HG03342 (cell line): ENCODE measurements around the gene TBX15.

Source experiments
- ATAC-seq: cut with Tn5 transposase; IDR thresholded peaks from one replicate; pipeline ENCODE4 v1.9.1; 2021; ENCODE audit warnings: mild to moderate bottlenecking, moderate library complexity; ENCODE audit not compliant: unreplicated experiment

The TBX15 gene

DNA sequence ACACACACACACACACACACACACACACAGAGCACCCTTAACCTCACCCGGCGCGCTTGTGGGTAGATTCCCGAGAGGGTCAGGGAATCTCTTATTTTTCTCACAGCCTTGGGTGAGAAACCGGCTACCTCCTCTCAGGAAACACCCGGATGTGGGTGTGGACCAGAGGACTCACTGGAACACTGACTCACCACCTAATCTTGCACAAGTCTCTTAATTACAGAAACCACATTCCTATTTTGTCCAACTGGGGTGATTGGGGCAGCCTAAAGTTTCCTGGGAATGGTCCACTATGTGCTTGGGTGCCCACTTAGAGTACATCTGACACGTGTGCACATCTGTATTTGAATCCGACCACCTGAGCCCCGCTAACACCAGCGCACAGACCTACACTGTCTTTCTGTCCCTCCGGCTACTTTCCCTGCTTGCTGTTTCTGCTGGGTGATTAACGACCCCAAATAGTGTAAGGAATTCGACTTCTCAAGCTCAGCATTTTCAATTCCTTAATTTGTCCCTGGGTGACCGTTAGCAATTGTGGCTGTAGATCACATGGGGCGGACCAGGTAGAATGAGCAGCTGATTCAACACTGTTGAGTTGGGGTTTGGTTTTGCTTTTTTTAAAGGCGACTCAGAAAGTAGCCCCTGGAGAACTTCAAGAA, 14.0 kb upstream of the TBX15 start:
- ATAC-seq = no peak

DNA sequence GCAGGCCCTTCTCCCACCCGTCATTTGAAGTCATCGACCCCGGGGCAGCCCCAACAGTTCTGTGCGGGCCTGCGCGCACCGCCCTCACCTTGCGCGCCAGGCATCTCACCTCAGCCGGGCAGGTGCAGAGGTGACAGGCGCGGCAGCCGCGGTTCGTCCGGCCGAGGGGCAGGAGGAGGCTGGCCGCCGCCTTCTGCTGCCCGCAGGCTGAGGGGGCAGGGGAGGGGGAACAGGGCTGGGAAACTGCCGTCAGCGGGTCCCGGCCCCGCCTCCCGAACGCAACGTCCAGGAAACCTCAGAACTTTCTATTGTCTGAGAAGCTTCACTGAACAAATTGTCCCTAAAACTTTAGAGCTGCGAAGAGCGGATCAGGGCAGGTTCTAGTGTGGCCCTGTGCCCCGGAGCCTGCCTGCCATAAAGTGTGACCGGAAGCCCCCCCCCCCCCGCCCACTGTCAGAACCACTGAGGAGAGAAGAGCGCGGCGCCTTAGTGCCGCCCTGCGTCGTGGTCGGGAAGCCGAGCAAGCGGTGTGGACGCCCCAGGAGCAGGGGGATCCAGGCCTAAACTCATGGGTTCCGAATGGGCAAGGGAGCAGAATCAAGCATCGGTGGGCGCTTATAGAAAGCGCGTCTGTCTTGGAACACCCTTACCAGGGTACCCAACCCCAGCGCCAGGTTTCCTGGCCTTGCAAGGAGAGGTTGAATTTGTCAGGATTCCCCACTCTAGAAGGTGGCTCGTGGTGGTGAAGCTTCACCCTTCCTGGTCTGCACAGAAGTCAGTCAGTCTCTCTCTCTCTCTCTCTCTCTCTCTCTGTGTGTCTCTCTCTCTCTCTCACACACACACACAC, 13.3 kb upstream of the TBX15 start:
- no peak for ATAC-seq

DNA sequence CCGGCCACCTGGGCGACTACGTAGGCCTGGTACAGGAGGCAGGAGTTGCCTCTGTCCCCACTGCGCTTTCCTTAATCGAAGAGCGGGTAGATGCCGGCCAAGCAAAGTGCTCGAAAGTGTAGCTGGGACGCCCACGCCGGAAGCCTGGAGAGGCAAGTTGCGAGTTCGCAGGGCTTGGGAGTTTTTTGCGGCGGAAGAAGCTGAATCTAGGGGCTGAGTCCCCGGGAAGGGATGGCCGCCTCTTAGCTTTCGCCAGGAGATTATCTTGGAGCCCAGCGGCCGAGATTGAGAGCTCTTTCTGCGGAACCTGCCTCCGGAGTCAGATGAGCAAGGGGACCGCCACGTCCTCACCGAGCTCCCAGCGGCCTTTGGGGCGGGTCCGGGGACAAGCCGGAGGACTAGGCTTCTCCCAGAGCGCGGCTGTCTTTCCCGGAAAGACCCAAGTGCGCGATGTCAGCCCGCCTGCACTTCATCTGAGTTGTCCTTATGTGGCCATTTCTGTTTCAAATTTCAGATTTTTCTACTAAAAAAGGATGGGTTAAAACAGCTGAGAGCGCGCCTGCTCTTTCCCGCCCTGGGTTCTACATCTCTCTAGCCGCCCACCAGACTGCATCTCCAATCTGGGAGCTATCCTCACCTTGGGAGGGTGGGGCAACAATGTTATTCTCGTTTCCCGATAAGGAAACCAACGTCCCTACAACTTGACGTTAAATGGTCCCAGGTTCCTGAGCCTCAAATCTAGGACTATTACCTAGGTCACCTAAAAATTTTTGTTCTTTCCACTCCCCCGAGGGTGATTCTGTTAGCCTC, 12.4 kb upstream of the TBX15 start:
- ATAC-seq = no peak

DNA sequence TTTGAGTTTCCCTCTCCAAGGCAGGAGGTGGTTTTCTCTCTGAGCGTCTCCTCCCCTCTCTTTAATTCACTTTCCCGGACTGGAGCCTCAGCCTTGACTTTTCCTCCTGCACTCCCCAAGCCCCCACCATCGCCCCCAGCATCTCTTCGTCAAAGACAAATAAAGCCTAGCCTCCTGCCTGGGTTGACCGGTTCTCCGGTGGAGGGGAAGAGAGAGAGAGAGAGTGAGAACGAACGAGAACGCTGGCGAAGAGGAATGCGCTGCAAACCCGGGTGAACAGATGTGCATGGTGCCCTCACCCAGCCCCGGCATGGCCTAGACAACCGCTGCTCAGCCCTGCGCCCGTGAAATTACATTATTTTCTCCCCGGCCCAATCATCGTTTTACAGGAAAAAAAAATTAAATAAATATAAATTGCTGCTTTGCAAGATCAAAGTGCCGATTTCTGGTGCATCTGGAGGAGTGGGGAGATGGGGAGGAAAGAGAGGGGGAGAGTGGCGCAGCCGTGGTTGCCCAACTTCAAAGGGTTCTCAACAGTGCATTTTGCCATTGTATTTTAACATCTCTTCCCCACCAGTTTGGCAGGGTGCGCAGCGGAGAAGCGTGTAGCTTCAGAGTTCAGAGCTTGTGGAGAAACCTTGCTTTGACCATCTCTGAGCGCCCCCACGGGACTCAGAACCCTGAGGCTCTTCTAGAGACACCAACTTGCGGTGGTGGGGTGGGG, 11.4 kb upstream of the TBX15 start:
- ATAC-seq = no peak

DNA sequence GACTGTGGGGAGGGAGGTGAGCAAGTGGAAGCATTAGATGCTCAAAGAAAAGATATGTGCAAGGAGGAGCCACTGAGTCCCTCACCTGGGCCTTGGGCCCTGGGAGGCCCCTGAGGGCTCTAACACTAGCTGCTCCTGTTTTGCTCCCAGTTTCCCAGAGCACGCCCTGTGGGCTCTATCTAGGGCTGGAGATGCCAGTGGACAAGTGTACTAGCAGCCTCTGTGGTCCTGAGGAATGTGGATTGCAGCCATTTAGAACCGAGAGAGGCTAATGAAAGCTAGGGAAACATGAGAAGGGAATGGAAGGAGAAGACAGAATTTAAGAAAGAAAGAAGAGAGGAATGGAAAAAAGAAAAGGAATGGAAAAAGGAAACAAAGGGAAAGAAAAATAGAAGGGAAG, 10.0 kb upstream of the TBX15 start:
- ATAC-seq = no peak

DNA sequence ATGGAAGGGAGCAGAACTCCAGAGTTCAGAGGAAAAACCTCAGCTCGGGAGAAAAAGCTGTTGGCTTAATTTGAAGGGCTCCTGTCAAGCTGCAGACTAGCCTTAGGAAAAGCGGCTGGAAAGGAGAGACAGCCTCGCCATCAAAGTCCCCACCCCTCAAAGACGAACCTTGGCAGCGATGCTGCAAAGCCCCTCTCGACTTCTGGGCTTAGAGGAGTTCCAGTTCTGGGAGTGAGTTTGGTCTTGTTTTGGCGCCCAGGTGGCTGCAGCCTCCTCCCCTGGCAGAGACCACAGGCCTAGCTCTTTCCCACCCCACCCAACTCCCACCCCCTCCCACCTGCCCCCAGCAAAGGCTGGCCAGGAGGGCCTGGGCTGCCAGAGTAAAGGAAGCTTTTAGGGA, 9.1 kb upstream of the TBX15 start:
- ATAC-seq = no peak

DNA sequence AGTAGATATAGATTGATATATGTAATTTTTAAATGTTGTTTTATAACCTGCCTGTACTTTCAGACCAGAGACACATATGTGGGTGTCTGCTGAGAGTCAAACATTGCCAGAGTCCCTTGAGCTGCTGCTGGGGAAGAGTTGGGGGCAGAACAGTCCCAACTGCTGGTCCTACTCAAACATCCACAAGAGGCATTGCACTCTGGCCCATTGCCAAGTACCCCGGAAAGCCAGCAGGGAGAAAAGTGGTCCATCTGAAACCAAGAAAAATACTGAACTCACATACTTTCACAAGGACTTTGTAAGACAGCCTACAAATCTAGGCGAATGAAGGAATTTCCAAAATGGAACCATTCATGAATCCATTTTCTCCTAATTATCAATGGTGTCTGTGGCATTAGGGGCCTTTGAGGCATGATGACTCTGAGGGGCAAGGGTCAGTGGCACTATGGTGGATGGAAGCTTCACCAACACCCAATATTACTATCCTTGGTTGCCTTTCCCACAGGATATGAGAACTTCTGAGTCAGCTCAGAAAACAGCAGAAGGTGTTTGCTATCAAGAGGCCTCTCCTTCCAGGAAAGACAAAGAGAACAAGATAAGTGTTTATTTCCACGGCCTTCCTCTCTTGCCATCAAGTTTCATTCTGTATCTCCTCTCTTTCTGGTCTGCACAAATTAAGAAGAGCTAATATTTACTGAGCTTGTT, 7.3 kb upstream of the TBX15 start:
- no peak for ATAC-seq

DNA sequence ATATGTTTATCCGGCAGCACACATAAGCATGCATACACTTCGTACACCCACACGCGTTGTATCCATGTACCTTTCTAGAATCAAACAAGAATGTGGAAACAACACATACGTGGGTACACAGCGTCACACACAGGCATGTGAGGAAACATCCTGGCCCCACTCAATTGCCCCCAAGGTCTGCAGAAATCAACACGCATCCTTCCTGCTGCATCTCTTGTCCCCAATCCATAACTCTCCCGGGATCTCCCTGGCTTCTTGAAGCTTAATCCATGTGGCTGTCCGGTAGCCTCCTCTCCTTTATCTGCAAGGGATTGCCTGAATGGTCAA, 5.5 kb upstream of the TBX15 start:
- no peak for ATAC-seq

DNA sequence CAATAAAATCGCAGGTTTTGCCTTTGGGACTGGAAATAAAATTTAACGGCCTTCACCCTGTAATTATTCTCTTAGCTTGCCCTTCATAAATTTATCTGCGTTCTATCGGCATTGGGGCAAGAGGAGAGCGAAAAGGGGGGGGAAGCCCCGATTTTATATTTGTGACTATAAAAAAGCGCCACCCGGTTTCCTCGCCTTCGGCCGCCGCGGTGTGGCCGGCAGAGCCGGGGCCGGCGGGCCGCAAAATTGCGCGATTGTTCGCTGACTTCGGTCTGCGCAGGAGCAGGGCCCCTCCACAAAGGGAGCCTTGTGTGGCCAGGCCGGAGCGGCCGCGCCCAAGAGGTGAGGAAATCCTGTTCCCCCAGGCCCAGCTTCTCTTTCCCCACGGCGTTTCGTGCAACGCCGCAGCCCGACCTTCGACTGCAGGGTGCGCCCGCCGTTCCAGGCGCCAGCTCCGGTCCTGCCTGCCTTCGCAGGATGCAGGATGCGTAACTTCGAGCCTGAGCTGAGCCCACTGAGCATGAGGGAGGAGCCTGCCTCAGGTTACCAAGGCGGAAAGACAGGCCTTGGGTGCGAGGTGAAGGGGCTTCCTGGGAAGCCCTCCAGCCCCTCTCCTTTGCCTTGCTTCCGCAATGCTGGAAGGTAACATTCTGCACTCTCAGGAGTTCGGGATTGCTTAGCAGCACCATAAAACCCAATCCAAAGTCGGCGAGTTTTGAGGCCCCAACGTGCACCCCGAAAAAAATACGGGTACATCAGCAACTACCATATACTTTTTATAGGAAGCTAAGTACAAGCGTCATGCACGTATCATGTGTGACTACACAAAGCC, 4.9 kb upstream of the TBX15 start:
- no peak for ATAC-seq

DNA sequence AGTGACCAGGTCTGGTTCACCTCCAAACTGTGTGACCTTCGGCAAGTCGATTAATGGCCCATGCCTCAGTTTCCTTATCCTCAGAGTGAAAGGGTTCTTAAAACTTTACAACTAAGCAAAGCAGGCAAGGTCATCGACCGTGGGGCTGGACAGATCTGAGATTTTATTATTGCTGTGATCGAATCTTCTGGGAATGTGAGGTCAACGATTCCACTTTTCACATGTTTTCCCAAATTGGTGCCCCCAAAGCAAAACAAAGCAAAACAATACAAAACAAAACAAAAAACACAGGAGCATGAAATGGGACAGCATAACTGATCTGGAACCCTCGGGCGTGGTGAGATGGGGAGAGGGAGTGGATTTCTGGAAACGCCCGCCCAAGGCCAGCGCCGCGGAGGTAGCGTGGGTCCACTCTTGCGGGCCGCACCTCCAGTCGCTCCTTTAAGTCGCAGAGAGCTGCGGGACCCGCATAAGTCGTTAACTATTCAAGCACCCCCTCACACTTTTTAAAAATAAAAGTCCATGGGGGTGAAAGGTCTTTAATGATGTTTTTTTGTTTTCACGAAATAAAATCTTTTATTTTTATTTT, 4.2 kb upstream of the TBX15 start:
- no peak for ATAC-seq

DNA sequence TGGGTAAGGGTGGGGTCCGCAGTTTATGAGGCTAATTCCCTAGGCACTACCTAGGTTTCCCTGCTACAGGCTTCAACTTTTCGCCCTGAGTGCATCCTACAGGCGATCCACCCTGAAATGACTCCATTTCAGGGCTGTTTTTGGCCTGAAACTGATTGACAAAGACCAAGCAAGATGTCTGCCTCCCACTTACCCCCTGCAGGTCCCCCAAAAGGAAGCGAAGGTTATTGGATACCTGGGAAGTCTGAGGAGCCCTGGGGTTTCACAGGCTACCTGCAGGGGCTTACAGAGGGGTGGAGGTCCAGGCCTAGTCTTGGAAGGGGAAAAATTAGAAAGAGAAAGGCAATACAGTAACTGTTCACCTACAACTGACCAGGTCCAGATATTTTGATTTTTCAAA, 3.3 kb upstream of the TBX15 start:
- ATAC-seq = no peak

DNA sequence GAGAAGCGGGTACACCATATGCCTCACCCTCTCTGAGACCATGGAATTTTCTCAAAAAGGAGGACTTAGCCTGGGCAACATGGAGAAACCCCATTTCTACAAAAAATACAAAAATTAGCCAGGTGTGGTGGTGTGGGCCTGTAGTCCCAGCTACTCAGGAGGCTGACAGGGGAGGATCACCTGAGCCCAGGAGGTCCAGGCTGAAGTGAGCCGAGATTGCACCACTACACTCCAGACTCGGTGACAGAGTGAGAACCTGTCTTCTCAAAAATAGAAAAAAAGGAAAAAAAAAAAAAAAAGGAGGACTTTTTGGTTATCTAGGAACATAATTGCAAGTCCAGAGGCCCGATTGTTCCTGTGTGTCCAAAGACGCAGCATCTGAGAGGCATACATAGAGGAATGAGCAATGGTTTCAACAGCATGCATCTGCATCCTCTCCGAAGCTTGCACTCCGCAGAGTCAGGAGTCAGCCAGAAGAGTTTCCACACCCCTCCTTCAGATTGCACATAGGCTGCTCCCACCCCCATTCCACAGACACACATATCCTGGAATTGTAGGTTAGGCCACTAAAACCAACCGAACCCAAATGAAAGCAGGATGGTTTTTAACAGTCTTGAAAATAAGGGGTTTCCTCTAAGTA, 2.5 kb upstream of the TBX15 start:
- no peak for ATAC-seq

DNA sequence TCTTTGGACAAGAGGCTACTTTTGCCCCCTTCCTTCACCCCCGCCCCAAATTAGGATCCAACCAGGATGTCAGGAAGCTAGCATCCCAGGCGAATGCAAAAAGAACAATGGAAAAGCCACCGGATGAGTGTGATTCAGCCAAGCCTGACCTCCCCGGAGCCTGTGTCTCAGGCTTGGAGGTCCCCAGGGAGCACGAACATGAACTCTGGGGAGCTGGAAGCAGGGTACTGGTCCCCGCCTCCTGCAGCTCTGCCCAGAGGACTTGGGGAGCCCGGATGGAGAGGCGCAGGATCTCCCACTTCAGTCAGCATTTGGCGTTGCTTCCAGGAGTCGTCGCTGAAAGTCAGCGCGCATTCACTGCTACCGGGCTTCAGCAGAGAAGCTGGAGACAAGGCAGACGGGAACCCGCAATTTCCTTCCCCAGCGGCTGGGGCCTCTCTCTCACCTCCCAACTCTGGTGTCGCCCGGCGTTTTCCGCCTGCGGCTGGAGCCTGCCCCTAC, 1.8 kb upstream of the TBX15 start:
- no peak for ATAC-seq

DNA sequence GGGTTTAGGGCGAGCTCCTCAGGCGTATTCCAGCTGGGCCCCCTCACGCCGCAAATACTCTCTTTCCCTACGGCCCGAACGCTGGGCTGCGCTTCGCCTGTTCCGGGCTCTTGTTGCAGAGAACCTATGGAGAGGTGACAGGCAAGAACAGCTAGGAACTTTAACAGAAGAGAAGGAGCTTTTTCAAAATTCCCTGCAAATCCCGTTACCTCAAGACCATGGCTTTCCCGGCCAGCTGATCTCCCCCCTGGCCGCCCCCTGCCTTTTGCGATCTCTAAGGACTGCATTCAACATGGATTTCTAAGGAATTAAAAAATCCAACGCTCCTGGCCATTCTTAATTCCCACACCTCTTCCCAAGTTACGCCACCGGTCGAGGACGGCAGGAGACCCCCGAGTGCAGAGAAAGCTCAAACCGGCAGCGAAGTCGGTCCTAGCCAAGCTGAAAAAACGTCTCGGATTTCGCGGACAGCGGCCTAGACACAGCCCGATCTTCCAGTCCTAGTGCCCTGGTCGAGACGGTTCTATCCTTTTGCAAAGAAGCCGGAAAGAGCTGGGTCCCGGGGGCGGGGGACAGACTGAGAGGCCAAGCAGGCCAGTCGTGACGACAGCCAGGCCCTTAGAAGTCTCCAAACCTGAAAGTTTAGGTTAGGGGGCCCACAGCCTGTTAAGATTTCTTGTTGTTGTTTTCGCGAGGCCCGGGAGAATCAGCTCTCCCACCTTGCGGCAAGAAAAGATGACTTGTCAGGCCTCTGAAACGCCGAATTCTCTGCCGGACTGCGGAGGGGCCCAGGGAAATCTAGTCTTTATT, 1.1 kb upstream of the TBX15 start:
- ATAC-seq = no peak

DNA sequence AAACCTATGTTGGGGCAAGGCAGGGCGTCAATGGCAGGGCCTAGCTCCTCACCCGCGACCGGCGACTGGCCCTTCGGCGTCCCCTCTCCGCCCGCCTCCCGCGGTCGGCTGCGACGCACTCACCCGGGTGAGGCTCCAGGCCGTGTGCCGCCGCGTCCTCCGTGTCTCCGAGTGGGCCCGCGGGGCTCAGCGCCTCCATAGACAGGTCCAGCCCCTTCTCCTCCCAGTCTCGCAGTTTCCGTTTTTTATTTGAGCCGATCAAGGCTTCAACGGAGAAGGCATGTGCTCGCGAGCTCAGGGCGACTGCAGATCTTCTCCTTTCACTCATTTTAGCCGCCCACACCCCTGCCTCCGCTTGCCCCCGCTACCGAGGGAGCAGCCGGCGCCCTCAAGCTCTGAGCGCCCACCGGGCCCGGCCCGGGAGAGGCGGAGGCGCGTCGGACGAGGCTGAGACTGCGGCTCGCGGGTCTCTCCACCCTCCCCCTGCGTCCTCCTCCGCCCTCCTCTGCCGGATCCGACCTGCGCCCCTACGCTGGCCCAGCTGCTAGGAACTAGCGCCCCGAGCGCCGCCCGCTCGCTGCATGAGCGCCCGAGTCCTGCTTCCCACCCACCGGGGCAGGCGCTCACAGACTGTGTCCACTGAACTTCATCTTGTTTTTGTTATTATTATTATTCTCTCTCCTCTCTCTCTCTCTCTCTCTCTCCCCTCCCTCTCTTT, 516 bp downstream of the TBX15 start:
- ATAC-seq = no peak

DNA sequence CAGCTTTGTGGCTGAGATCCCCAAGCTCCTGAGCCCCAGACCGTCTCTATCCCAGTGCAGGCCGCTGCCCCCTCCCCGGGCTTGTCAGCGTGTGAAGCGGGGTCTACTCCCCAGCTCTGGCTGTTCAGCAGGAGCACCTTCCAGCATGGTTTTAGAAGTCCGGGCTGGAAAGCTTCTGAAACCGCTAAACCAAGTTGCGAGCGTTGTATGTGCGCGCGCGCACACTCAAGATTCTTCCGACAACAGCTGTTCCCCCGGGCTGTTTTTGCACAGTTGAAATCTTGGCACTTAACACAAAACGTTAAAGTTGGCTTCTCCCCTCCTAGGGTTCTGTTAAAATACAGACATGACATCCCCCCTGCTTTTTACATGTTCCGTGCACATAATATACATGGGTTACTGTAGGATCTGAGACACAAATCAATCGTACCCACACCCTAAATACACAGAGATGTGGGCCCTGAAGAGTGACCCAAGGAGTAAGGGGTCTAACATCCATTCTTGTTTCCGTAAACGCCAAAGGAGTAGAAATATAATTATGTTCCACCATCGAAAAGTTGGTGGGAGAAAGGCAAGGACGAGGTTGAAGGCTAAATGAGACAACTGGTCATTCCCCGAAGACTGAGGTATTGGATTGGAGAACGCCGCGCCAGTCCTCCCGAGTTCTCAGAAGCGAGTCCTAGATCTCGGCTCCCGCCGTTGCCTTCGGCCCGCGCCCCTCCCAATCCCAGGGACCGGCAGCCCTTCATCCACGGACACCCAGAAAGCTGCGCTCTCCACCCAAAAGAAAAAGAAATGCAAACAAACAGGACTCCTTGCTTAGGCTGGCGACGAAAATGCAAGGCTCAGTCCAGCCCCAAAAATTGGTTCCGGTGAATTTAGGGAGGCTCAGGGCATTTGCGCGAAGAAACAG, 1.3 kb downstream of the TBX15 start:
- ATAC-seq = no peak
